HCT116 (cell line): Measurements from ENCODE around the gene PDGFA. TPM values are rescaled to one million over a fixed set of nuclear protein-coding genes. Genes with fewer than 3 reads are reported as not detected.

Source experiments
- ATAC-seq: fragments of 200-7000 bp; cut with Tn5 transposase; 2 replicates; pipeline ENCODE4 v1.9.1; 2020; ENCODE audit warnings: mild to moderate bottlenecking, moderate library complexity
- BruUV-seq: library from RNA; stranded (reverse); fragments of 400-500 nt; replicated peaks from 2 replicates; lab custom pipeline; 2021; lab: Mats Ljungman, UMichigan
- CTCF ChIA-PET: fragments of 300-600 bp; sonication (Branson Sonifier 250); formaldehyde crosslinking; loops from one replicate; lab custom pipeline; 2021; ENCODE audit warnings: antibody characterized with exemption; lab: Charles Lee
- POLR2A ChIA-PET: fragments of 300-600, 350-600 bp; sonication (Branson Sonifier 250); formaldehyde crosslinking; loops from one replicate; lab custom pipeline; 2021; ENCODE audit warnings: antibody characterized with exemption; lab: Charles Lee
- RAD21 ChIA-PET, 2 experiments: fragments of 300-600 bp; sonication (Branson Sonifier 250); formaldehyde crosslinking; loops; one replicate each; lab custom pipeline; 2023; ENCODE audit warnings: low total read pairs in 2 of 2; ENCODE audit not compliant: uncharacterized antibody in 2 of 2, unreplicated experiment in 2 of 2, low non-redundant PET in 1 of 2; lab: Charles Lee
- DNase-seq: peaks from one replicate; pipeline ENCODE4 v3.0.0-alpha.2; 2010; ENCODE audit warnings: low read depth, low spot score
- H2AFZ ChIP-seq: fragments of 200-600 bp; shearing (Covaris generic), sonication (generic); 2 replicates; pipeline ENCODE4 v1.6.1; 2017; ENCODE audit warnings: low read depth, mixed run types, mixed read lengths, antibody characterized with exemption, low read length; ENCODE audit not compliant: poor library complexity, severe bottlenecking
- H3K27ac ChIP-seq: 2 replicates; pipeline ENCODE4 v1.5.1; 2012; ENCODE audit warnings: low read depth, low read length
- H3K27me3 ChIP-seq: fragments of 200-600 bp; sonication (generic); 2 replicates; pipeline ENCODE4 v1.6.1; 2016; ENCODE audit warnings: mixed run types, low read length, mixed read lengths; ENCODE audit not compliant: insufficient read depth
- H3K36me3 ChIP-seq, 2 experiments: fragments of 200-500 bp in 1 of 2; fragments of 200-600 bp in 1 of 2; sonication (Bioruptor generic) in 1 of 2; sonication (generic) in 1 of 2; 2 replicates each; pipeline versions ENCODE4 v1.5.1 to v1.6.1; 2014 to 2016; ENCODE audit warnings: low read length in 2 of 2, inconsistent platforms in 1 of 2, mixed read lengths in 1 of 2, mixed run types in 1 of 2; ENCODE audit not compliant: insufficient read depth in 2 of 2, control insufficient read depth in 1 of 2
- H3K4me1 ChIP-seq, 2 experiments: fragments of 200-600 bp in 1 of 2; sonication (generic) in 1 of 2; 2 replicates each; pipeline versions ENCODE4 v1.5.1 to v1.6.1; 2012 to 2017; ENCODE audit warnings: low read length in 2 of 2, inconsistent platforms in 1 of 2, mild to moderate bottlenecking in 1 of 2, mixed read lengths in 1 of 2, mixed run types in 1 of 2, moderate library complexity in 1 of 2; ENCODE audit not compliant: insufficient read depth in 2 of 2, control insufficient read depth in 1 of 2
- H3K4me2 ChIP-seq: fragments of 200-600 bp; sonication (generic); 2 replicates; pipeline ENCODE4 v1.6.1; 2017; ENCODE audit warnings: mixed run types, low read length, mixed read lengths
- H3K4me3 ChIP-seq, 2 experiments: fragments of 200-600 bp in 1 of 2; sonication (generic) in 1 of 2; replicated peaks in 1 of 2; 2 replicates each; pipeline ENCODE4 v1.5.1; 2011 to 2016; ENCODE audit warnings: low read length in 2 of 2, control low read depth in 1 of 2, low read depth in 1 of 2, mild to moderate bottlenecking in 1 of 2, mixed read lengths in 1 of 2, mixed run types in 1 of 2
- H3K79me2 ChIP-seq: fragments of 200-600 bp; sonication (generic); 2 replicates; pipeline ENCODE4 v1.6.1; 2017; ENCODE audit warnings: mild to moderate bottlenecking, mixed run types, low read length, moderate library complexity, mixed read lengths; ENCODE audit not compliant: insufficient read depth
- H3K9ac ChIP-seq: fragments of 200-600 bp; sonication (generic); 2 replicates; pipeline ENCODE4 v1.6.1; 2016; ENCODE audit warnings: low read length, mixed read lengths
- H3K9me2 ChIP-seq: fragments of 200-600 bp; sonication (generic), shearing (Covaris generic); 2 replicates; pipeline ENCODE4 v1.6.1; 2017; ENCODE audit warnings: mixed run types, mild to moderate bottlenecking, moderate library complexity; ENCODE audit not compliant: insufficient read depth
- H3K9me3 ChIP-seq, 2 experiments: fragments of 200-500 bp in 1 of 2; fragments of 200-600 bp in 1 of 2; sonication (Bioruptor generic) in 1 of 2; sonication (generic) in 1 of 2; 2 replicates each; pipeline ENCODE4 v1.6.1; 2014 to 2017; ENCODE audit warnings: low read length in 2 of 2, mixed read lengths in 2 of 2, inconsistent platforms in 1 of 2, low read depth in 1 of 2, mild to moderate bottlenecking in 1 of 2, mixed run types in 1 of 2, moderate library complexity in 1 of 2; ENCODE audit not compliant: control insufficient read depth in 1 of 2, insufficient read depth in 1 of 2
- H4K20me1 ChIP-seq: fragments of 200-600 bp; sonication (generic), shearing (Covaris generic); 2 replicates; pipeline ENCODE4 v1.6.1; 2017; ENCODE audit warnings: mixed run types, mild to moderate bottlenecking, moderate library complexity; ENCODE audit not compliant: insufficient read depth
- CEBPB ChIP-seq: IDR thresholded peaks from 2 replicates; pipeline ENCODE4 v1.6.1; 2012; ENCODE audit warnings: low read depth
- ELF1 ChIP-seq: IDR thresholded peaks from 2 replicates; pipeline ENCODE4 v1.6.1; 2012; ENCODE audit warnings: low read depth, borderline replicate concordance
- EZH2 ChIP-seq: fragments of 200-600 bp; sonication (generic); IDR thresholded peaks from 2 replicates; pipeline ENCODE4 v1.6.1; 2017; ENCODE audit warnings: antibody characterized with exemption, mixed run types
- EZH2phosphoT487 ChIP-seq: fragments of 200-600 bp; IDR thresholded peaks from 2 replicates; pipeline ENCODE4 v1.6.1; 2018; ENCODE audit warnings: antibody characterized with exemption, borderline replicate concordance
- FOSL1 ChIP-seq: IDR thresholded peaks from 2 replicates; pipeline ENCODE4 v1.6.1; 2012; ENCODE audit warnings: low read depth
- JUND ChIP-seq: IDR thresholded peaks from 2 replicates; pipeline ENCODE4 v1.6.1; 2012
- MAX ChIP-seq: IDR thresholded peaks from 2 replicates; pipeline ENCODE4 v1.6.1; 2012
- POLR2A ChIP-seq: IDR thresholded peaks from 2 replicates; pipeline ENCODE4 v1.7.0; 2011; ENCODE audit warnings: borderline replicate concordance; ENCODE audit not compliant: insufficient read depth, insufficient read length; ENCODE audit errors: extremely low read depth
- RAD21 ChIP-seq: IDR thresholded peaks from 2 replicates; pipeline ENCODE4 v1.6.1; 2012; ENCODE audit warnings: low read depth, mild to moderate bottlenecking
- SIN3A ChIP-seq: IDR thresholded peaks from 2 replicates; pipeline ENCODE4 v1.6.1; 2012; ENCODE audit warnings: low read depth
- SP1 ChIP-seq: IDR thresholded peaks from 2 replicates; pipeline ENCODE4 v1.6.1; 2012; ENCODE audit warnings: low read depth
- SRF ChIP-seq: IDR thresholded peaks from 2 replicates; pipeline ENCODE4 v1.6.1; 2012; ENCODE audit warnings: low read depth
- TCF7L2 ChIP-seq: IDR thresholded peaks from 2 replicates; pipeline ENCODE4 v1.7.0; 2011; ENCODE audit warnings: borderline replicate concordance, inconsistent platforms; ENCODE audit not compliant: insufficient read depth, insufficient read length; ENCODE audit errors: extremely low read depth
- intact Hi-C: fragments of 100-400 bp; cut with micrococcal nuclease; formaldehyde crosslinking; loops from 2 replicates; pipeline ENCODE4 v1.10.0; 2022
- total RNA-seq: library from RNA; stranded (reverse); gene quantifications from one replicate; pipeline ENCODE4 v1.2.1, GENCODE V29; 2021; ENCODE audit not compliant: unreplicated experiment
- TF ChIP-seq, protein P1 (sequence below): IDR thresholded peaks from 2 replicates; pipeline ENCODE4 v1.6.1; 2011; ENCODE audit warnings: mild to moderate bottlenecking, low read length, moderate library complexity; ENCODE audit not compliant: insufficient replicate concordance; ENCODE audit errors: extremely low read depth

The PDGFA gene
- total RNA-seq, 1 experiment from 2014 or later: 44.7 TPM

DNA sequence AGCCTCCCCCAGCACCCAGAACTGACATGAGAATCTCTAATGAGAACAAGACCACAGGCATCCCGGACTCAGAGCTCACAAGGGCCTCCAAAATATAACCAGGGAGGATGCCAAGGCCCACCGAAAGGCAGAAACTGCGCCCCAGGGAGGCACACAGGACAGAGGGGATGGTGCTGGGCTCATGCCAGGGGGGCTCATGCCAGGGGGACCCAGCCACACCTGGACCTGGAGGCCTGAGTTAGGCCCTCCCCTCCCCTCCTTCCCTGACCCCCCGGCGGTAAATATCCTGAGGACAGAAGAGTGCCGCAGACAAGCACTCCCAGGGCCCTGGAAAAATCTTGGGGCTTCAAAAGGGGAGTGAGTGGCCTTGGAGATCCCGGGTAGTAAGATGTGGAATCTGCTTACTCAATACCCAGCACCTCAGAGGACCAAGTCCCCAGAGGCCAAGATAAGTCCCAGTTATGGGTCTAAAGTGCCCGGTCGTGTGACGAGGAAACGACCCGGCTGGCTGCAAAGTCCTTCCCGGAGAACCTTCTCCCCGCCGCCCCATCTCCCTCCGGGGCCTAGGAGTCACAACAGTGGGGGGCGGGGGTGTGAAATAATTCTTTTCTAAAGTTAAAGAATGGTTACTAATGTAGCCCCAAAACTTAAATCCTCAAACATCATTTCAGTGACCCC, 11.9 kb downstream of the PDGFA start (continued):
- TF ChIP-seq TCF7L2 (no peak), RAD21 (no peak), FOSL1 (no peak), ELF1 (no peak)

DNA sequence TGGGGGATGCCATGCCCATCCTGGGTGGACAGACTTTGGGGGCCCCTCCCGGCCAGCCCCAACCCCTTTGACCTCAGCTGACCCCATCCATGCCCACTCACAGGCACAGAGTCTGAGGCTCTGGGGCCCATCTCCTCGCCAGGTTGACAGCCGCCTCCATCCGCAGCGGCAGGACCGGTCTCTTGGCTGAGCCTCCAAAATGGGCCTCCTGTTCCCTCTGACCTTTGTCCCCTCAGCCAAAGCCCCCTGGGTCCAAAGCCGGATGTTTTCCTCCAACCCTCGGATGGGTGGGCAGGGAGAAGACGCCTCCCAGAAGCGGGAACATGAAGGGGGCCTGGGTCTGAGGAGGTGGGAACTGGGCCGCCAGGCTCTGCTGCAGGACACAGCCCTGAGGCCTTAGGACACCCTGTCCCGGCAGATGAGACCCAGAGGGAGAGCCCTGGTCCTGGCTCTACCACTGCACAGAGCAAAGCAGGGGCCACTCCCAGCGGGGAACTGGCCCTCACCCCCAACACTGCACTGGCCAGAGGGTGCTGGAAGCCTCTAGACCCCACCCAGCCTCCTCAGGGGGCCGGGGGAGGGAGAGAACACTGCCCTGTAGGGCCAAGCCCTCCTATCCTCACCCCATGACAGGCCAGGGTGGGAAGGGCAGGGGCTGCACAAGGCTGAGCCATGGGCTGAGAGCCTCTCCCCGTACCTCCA, 12.6 kb downstream of the PDGFA start:
- Histone ChIP-seq H3K9me2 (no peaks in the 10 kb centered on the region), H4K20me1 (no peaks in the 10 kb centered on the region), H3K9ac (no peak overlapping the region), H3K36me3 (no peaks in the 10 kb centered on the region; a peak in 2 of 4 replicates), H3K27me3 (no peaks in the 10 kb centered on the region), H3K4me2 (no peak overlapping the region), H3K9me3 (no peaks in the 10 kb centered on the region), H3K4me1 (peaks cover 0 to 4% of the 10 kb centered on the region in 2 experiments; a peak in 2 of 4 replicates), H2AFZ (no peak overlapping the region), H3K27ac (no peak overlapping the region), H3K4me3 (no peak overlapping the region), H3K79me2 (no peaks in the 10 kb centered on the region)
- RAD21 ChIA-PET: no interaction called here
- DNase-seq (no peak), ATAC-seq (no peak)
- POLR2A ChIA-PET: no interaction called here
- no TSS peak for BruUV-seq
- intact Hi-C loops: no loop called here
- CTCF ChIA-PET: no interaction called here
- TF ChIP-seq POLR2A: no peak
- TF ChIP-seq SRF: no peak
- TF ChIP-seq SP1: no peak
- TF ChIP-seq, protein P1, sequence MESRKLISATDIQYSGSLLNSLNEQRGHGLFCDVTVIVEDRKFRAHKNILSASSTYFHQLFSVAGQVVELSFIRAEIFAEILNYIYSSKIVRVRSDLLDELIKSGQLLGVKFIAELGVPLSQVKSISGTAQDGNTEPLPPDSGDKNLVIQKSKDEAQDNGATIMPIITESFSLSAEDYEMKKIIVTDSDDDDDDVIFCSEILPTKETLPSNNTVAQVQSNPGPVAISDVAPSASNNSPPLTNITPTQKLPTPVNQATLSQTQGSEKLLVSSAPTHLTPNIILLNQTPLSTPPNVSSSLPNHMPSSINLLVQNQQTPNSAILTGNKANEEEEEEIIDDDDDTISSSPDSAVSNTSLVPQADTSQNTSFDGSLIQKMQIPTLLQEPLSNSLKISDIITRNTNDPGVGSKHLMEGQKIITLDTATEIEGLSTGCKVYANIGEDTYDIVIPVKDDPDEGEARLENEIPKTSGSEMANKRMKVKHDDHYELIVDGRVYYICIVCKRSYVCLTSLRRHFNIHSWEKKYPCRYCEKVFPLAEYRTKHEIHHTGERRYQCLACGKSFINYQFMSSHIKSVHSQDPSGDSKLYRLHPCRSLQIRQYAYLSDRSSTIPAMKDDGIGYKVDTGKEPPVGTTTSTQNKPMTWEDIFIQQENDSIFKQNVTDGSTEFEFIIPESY: no peak
- no peak for TF ChIP-seq MAX
- no peak for TF ChIP-seq JUND
- TF ChIP-seq EZH2: no peak
- TF ChIP-seq CEBPB: no peak
- TF ChIP-seq TCF7L2: no peak
- no peak for TF ChIP-seq SIN3A
- no peak for TF ChIP-seq EZH2phosphoT487
